Measurements from ENCODE around the gene SUSD6. TPM values are rescaled to one million over a fixed set of nuclear protein-coding genes. Genes with fewer than 3 reads are reported as not detected.

The SUSD6 gene
- total RNA-seq, 1 donor from 2014 or later: 46.6 TPM

- Mint-ChIP-seq H3K27ac (peak overlapping the region; percentile 97), H3K9me3 (no peaks in the 10 kb centered on the region), H3K4me1 (ENCODE audit: low read depth) (peaks cover 74% of the 10 kb centered on the region), H3K27me3 (ENCODE audit: low read depth) (no peaks in the 10 kb centered on the region), H3K4me3 (ENCODE audit: low read depth) (peak overlapping the region; percentile 55), H3K36me3 (ENCODE audit: low read depth) (peaks cover 37% of the 10 kb centered on the region)
- intact Hi-C loops (cut with micrococcal nuclease): loop anchor here (2.0 to 10.0 kb wide), 2 partner anchors 13 to 91 kb away; partner anchors contain the start of gene SRSF5
- DNase-seq (ENCODE audit: low spot score): no peak
These were observed 62.3 kb downstream of the SUSD6 start for GRCh38 chr14:69673578-69674305.

DNA sequence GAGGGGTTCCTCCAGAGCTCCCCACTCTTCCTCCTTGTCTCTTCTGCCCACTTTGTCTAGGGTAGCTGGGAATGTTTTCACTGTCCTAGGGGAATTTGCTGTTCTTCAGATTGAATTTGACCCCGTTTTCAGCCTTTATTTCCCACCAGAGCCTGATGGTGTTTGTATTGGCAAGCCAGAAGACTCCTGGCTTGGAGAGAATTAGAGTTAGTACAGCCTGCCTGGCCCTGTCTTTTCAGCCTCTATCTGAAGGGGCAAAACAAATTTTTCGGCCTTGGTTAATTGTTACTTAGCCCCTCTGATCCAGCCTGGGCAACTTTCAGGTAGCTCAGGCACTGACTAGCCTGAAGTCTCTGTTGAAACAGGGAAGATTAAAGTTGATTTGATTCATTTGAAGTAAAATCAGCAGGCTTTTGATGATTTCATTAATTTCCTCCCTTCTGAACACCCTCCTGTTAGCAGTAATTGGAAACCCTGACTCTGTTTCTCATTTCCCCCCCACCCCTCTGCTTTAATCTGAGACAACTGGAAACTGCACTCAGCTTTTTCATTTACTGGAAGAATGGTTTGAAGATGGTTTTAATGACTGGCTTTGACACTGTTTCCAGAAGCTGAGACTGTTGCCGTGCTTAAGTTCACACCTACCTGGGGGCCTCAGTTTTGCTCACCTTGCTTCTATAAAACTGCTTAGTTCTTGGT, 63.3 kb downstream of the SUSD6 start:
- Mint-ChIP-seq H3K9me3 (no peaks in the 10 kb centered on the region), H3K27ac (peak overlapping the region; percentile 97), H3K4me1 (ENCODE audit: low read depth) (peaks cover 68% of the 10 kb centered on the region), H3K36me3 (ENCODE audit: low read depth) (peaks cover 32% of the 10 kb centered on the region), H3K27me3 (ENCODE audit: low read depth) (no peaks in the 10 kb centered on the region), H3K4me3 (ENCODE audit: low read depth) (peak overlapping the region; percentile 28)
- intact Hi-C loops (cut with micrococcal nuclease): loop anchor here (2.0 to 10.0 kb wide), 2 partner anchors 14 to 90 kb away; partner anchors contain the start of gene SRSF5
- no peak for DNase-seq (ENCODE audit: low spot score)

GRCh38 chr14:69675245-69675583, 63.8 kb downstream of the SUSD6 start:
- H3K27me3 Mint-ChIP-seq (ENCODE audit: low read depth): no peaks in the 10 kb centered on the region
- no peak for DNase-seq (ENCODE audit: low spot score)
- H3K4me3 Mint-ChIP-seq (ENCODE audit: low read depth): peak overlapping the region; percentile 28
- H3K4me1 Mint-ChIP-seq (ENCODE audit: low read depth): peaks cover 64% of the 10 kb centered on the region
- H3K27ac Mint-ChIP-seq: peak overlapping the region; percentile 97
- intact Hi-C loops (cut with micrococcal nuclease): loop anchor here (2.0 to 10.0 kb wide), 2 partner anchors 14 to 90 kb away; partner anchors contain the start of gene SRSF5
- H3K36me3 Mint-ChIP-seq (ENCODE audit: low read depth): peaks cover 28% of the 10 kb centered on the region
- no peaks in the 10 kb centered on the region for H3K9me3 Mint-ChIP-seq

- Mint-ChIP-seq H3K9me3 (no peaks in the 10 kb centered on the region), H3K4me3 (ENCODE audit: low read depth) (peak overlapping the region; percentile 63), H3K27me3 (ENCODE audit: low read depth) (no peaks in the 10 kb centered on the region), H3K36me3 (ENCODE audit: low read depth) (peaks cover 30% of the 10 kb centered on the region), H3K4me1 (ENCODE audit: low read depth) (peaks cover 64% of the 10 kb centered on the region), H3K27ac (peak overlapping the region; percentile 97)
- intact Hi-C loops (cut with micrococcal nuclease): loop anchor here (1.0 to 10.0 kb wide), 5 partner anchors 9 to 89 kb away; partner anchors contain the start of gene SRSF5
- no peak for DNase-seq (ENCODE audit: low spot score)
These were observed 64.6 kb downstream of the SUSD6 start for GRCh38 chr14:69675877-69676416.

GRCh38 chr14:69676723-69677122, 65.3 kb downstream of the SUSD6 start:
- Mint-ChIP-seq H3K27ac (peak overlapping the region; percentile 97), H3K4me3 (ENCODE audit: low read depth) (no peak overlapping the region), H3K36me3 (ENCODE audit: low read depth) (peaks cover 29% of the 10 kb centered on the region), H3K9me3 (no peaks in the 10 kb centered on the region), H3K27me3 (ENCODE audit: low read depth) (no peaks in the 10 kb centered on the region), H3K4me1 (ENCODE audit: low read depth) (peaks cover 65% of the 10 kb centered on the region)
- no peak for DNase-seq (ENCODE audit: low spot score)
- intact Hi-C loops (cut with micrococcal nuclease): loop anchor here (1.0 to 10.0 kb wide), 4 partner anchors 9 to 88 kb away; partner anchors contain the start of gene SRSF5

DNA sequence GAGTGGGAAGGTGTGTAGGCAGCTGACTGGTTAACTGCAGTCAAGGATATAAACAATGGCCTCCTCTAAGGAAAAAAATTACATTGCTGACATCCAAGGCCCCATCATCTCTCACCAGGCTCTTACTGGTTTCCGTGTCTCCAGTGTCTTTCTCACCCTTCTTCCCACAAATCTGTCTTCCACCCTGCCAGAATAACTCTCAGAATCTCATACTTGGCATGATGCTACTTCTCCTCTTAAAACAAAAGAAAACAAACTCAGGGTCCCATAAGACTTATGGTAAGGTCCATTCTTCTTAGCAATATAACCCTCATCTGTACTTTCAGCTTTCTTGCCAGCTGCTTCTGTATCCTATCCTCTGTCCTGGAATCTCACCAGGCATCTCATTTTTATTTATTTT, 68.9 kb downstream of the SUSD6 start:
- intact Hi-C loops (cut with micrococcal nuclease): no loop called here
- peaks cover 67% of the 10 kb centered on the region for H3K4me1 Mint-ChIP-seq (ENCODE audit: low read depth)
- DNase-seq (ENCODE audit: low spot score): no peak
- H3K4me3 Mint-ChIP-seq (ENCODE audit: low read depth): no peak overlapping the region
- no peaks in the 10 kb centered on the region for H3K9me3 Mint-ChIP-seq
- H3K27ac Mint-ChIP-seq: no peak overlapping the region
- no peaks in the 10 kb centered on the region for H3K27me3 Mint-ChIP-seq (ENCODE audit: low read depth)
- H3K36me3 Mint-ChIP-seq (ENCODE audit: low read depth): peaks cover 30% of the 10 kb centered on the region

GRCh38 chr14:69682136-69682535, 70.7 kb downstream of the SUSD6 start:
- intact Hi-C loops (cut with micrococcal nuclease): loop anchor here (2.0 kb wide), 1 partner anchor 15 kb away; no protein-coding TSS in a partner anchor
- Mint-ChIP-seq H3K9me3 (no peaks in the 10 kb centered on the region), H3K4me3 (ENCODE audit: low read depth) (peak overlapping the region; percentile 14), H3K36me3 (ENCODE audit: low read depth) (peaks cover 32% of the 10 kb centered on the region), H3K27ac (peak overlapping the region; percentile 95), H3K4me1 (ENCODE audit: low read depth) (peaks cover 65% of the 10 kb centered on the region), H3K27me3 (ENCODE audit: low read depth) (no peaks in the 10 kb centered on the region)
- no peak for DNase-seq (ENCODE audit: low spot score)

GRCh38 chr14:69682621-69683263, 71.3 kb downstream of the SUSD6 start:
- Mint-ChIP-seq H3K36me3 (ENCODE audit: low read depth) (peaks cover 31% of the 10 kb centered on the region), H3K27me3 (ENCODE audit: low read depth) (no peaks in the 10 kb centered on the region), H3K9me3 (no peaks in the 10 kb centered on the region), H3K4me1 (ENCODE audit: low read depth) (peaks cover 67% of the 10 kb centered on the region), H3K4me3 (ENCODE audit: low read depth) (peak overlapping the region; percentile 14), H3K27ac (peak overlapping the region; percentile 95)
- intact Hi-C loops (cut with micrococcal nuclease): loop anchor here (2.0 kb wide), 1 partner anchor 14 kb away; no protein-coding TSS in a partner anchor
- DNase-seq (ENCODE audit: low spot score): no peak

DNA sequence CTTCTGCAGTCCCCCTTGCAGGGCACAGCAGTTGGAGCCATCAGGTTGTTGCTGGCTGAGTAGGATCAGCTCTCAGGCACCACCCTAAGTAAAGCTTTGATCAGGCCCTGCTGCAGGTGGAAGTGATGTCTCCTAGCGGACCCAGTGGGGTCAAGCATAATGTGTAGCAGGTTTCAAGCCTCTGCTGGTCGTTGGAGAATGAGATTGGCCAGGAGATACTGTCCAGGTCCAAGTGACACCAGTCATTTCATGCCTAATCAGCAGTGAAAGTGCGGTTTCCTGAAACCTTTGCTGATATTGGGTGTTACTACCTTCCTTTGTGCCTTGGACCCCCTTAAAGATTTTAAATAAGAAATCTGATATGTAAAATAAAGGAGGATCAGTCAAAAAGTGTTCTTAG, 72.6 kb downstream of the SUSD6 start:
- H3K36me3 Mint-ChIP-seq (ENCODE audit: low read depth): peaks cover 24% of the 10 kb centered on the region
- peak overlapping the region; percentile 3 for H3K4me3 Mint-ChIP-seq (ENCODE audit: low read depth)
- DNase-seq (ENCODE audit: low spot score): no peak
- no peaks in the 10 kb centered on the region for H3K9me3 Mint-ChIP-seq
- intact Hi-C loops (cut with micrococcal nuclease): loop anchor here (2.0 kb wide), 4 partner anchors 13 to 65 kb away; no protein-coding TSS in a partner anchor
- H3K4me1 Mint-ChIP-seq (ENCODE audit: low read depth): peaks cover 77% of the 10 kb centered on the region
- no peaks in the 10 kb centered on the region for H3K27me3 Mint-ChIP-seq (ENCODE audit: low read depth)
- peak overlapping the region; percentile 95 for H3K27ac Mint-ChIP-seq

GRCh38 chr14:69684461-69685217, 73.2 kb downstream of the SUSD6 start:
- Mint-ChIP-seq H3K9me3 (no peaks in the 10 kb centered on the region), H3K4me3 (ENCODE audit: low read depth) (no peak overlapping the region), H3K36me3 (ENCODE audit: low read depth) (peaks cover 25% of the 10 kb centered on the region), H3K27ac (peak overlapping the region; percentile 95), H3K4me1 (ENCODE audit: low read depth) (peaks cover 78% of the 10 kb centered on the region), H3K27me3 (ENCODE audit: low read depth) (no peaks in the 10 kb centered on the region)
- no peak for DNase-seq (ENCODE audit: low spot score)
- intact Hi-C loops (cut with micrococcal nuclease): loop anchor here (1.0 to 2.0 kb wide), 6 partner anchors 8 to 66 kb away; no protein-coding TSS in a partner anchor

- Mint-ChIP-seq H3K27me3 (ENCODE audit: low read depth) (no peaks in the 10 kb centered on the region), H3K9me3 (no peaks in the 10 kb centered on the region), H3K36me3 (ENCODE audit: low read depth) (peaks cover 28% of the 10 kb centered on the region), H3K27ac (peak overlapping the region; percentile 95), H3K4me1 (ENCODE audit: low read depth) (peaks cover 79% of the 10 kb centered on the region), H3K4me3 (ENCODE audit: low read depth) (peak overlapping the region; percentile 9)
- DNase-seq (ENCODE audit: low spot score): peak; percentile 46
- intact Hi-C loops (cut with micrococcal nuclease): loop anchor here (1.0 to 2.0 kb wide), 6 partner anchors 9 to 66 kb away; no protein-coding TSS in a partner anchor
These were observed 73.8 kb downstream of the SUSD6 start for GRCh38 chr14:69685218-69685616.
